OCI-LY3 (cell line): ENCODE measurements around the gene DPEP2.

ENCODE experiments used
- CTCF ChIP-seq: fragments of 200-600, 300-600 bp; sonication (generic); IDR thresholded peaks from 2 replicates; pipeline ENCODE4 v1.5.1; 2014; ENCODE audit warnings: antibody characterized with exemption, low read length, low read depth
- EZH2phosphoT487 ChIP-seq: fragments of 200-600 bp; shearing (Covaris generic); IDR thresholded peaks from 2 replicates; pipeline ENCODE4 v1.6.1; 2018; ENCODE audit warnings: antibody characterized with exemption, mixed run types, low read depth

- no peak for TF ChIP-seq CTCF
- TF ChIP-seq EZH2phosphoT487: no peak
These were observed 21.6 kb downstream of the DPEP2 start for GRCh38 chr16:67977469-67978227.
